Astrocyte of the cerebellum (primary cell): ENCODE results near the gene NNMT.
A peak's percentile ranks its signal among the peaks of the same experiment; 100 is the strongest.

Experiments
- DNase-seq: peaks from one replicate; pipeline ENCODE4 v3.0.0-alpha.2; 2011; ENCODE audit warnings: low read depth
- H3K4me3 ChIP-seq: 2 replicates; pipeline ENCODE4 v1.5.1; 2011; ENCODE audit warnings: mild to moderate bottlenecking, low read depth, low read length, moderate library complexity
- CTCF ChIP-seq: IDR thresholded peaks from 2 replicates; pipeline ENCODE4 v1.5.1; 2012; ENCODE audit warnings: low read length, low read depth, moderate library complexity, mild to moderate bottlenecking; ENCODE audit errors: missing control alignments
- in situ Hi-C: cut with HindIII; loops from 2 replicates; pipeline ENCODE4 v1.10.0; 2017; ENCODE audit warnings: low sequenced_read_pairs

NNMT gene

GRCh38 chr11:114262681-114263512 lies 33.3 kb upstream of the NNMT start:
- H3K4me3 ChIP-seq = no peak overlapping the region
- TF ChIP-seq CTCF = peak; percentile 90
- DNase-seq = peak; percentile 40
- in situ Hi-C loops = loop anchor here (5.0 to 10.0 kb wide), 3 partner anchors 118 to 356 kb away; no protein-coding TSS in a partner anchor

GRCh38 chr11:114263513-114264170 lies 32.6 kb upstream of the NNMT start:
- no peak overlapping the region for H3K4me3 ChIP-seq
- no peak for DNase-seq
- in situ Hi-C loops = loop anchor here (5.0 to 10.0 kb wide), 3 partner anchors 119 to 356 kb away; no protein-coding TSS in a partner anchor
- no peak for TF ChIP-seq CTCF

- TF ChIP-seq CTCF = no peak
- DNase-seq = no peak
- no peak overlapping the region for H3K4me3 ChIP-seq
- in situ Hi-C loops = loop anchor here (5.0 to 10.0 kb wide), 3 partner anchors 120 to 357 kb away; no protein-coding TSS in a partner anchor
Observed at GRCh38 chr11:114264381-114264780, 31.8 kb upstream of the NNMT start.

- H3K4me3 ChIP-seq = no peak overlapping the region
- no peak for TF ChIP-seq CTCF
- DNase-seq = no peak
- in situ Hi-C loops = loop anchor here (10.0 kb wide), 1 partner anchor 120 kb away; no protein-coding TSS in a partner anchor
Observed at GRCh38 chr11:114265122-114265878, 30.9 kb upstream of the NNMT start.

- DNase-seq = no peak
- in situ Hi-C loops = loop anchor here (10.0 kb wide), 1 partner anchor 125 kb away; no protein-coding TSS in a partner anchor
- TF ChIP-seq CTCF = no peak
- H3K4me3 ChIP-seq = no peak overlapping the region
Observed at GRCh38 chr11:114269498-114269897, 26.7 kb upstream of the NNMT start.
